Stimulated activated CD4-positive, alpha-beta T cell treated with anti-CD3 and anti-CD28 coated beads, Interleukin-12 subunit alpha, Interleukin-12 subunit beta, amount 100 ng/mL, for 24 hours (primary cell): ENCODE results near the gene DGUOK.

ENCODE experiments used
- DNase-seq, 2 experiments: peaks; one replicate each; pipeline ENCODE4 v3.0.0-alpha.2; 2020; ENCODE audit warnings: low read depth in 2 of 2

The DGUOK gene

DNA sequence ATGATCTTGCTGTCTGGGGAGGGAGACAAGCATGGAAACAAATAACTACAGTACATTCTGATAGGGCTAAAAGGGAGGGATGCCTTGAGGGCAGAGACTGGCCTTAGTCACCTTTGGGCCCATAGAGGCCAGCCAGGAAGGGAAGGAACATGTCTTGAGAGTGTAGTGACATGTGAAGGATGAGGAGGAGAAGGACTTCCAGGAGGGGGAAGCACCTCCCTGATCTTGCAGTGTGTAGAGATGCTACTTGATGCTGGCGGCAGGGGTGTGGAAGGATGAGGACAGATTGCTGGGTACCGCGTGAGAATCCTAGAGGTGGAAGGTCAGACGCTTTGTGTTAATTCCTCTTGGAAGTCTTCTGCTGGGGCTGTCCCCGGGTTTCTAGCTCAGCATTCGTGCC, 71.1 kb downstream of the DGUOK start:
- no peak for DNase-seq

DNA sequence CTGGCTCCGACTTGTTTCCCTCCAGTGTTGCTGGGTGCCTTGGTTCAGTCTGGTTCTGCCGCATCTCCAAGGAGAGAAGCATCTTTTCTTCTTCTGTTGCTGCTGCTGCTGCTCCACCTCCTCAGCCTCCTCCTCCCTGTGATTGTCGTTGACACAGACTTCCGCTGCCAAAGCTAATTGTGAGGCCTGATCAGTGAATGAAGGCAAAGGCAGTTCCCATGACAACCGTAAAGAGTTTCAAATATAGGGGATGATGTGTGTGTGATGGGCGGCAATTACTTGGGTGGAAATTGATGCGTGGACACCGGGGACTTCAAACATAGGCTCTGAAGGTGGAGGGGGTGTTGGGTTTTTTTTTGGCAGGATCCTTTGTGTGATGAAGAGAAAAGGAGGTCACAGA, 71.8 kb downstream of the DGUOK start:
- no peak for DNase-seq

DNA sequence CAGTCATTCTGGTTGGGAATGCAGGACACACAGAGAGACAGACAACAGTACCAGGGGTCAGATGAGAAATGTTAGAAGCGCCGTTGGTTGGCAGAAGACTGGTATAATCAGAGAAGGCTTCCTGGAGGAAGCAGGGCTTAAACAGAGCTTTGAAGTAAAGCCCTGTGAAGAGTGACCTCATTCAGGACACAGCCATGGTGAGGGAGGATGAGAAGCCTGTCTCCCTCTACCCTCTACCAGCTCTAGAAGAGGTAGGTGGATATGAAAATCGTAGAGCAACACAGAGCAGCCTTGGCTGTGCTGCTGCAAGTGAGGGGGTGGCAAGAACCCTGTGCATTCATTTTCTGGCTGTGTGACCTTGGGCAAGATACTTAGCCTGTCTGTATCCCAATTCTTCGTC, 72.3 kb downstream of the DGUOK start:
- DNase-seq = no peak

DNA sequence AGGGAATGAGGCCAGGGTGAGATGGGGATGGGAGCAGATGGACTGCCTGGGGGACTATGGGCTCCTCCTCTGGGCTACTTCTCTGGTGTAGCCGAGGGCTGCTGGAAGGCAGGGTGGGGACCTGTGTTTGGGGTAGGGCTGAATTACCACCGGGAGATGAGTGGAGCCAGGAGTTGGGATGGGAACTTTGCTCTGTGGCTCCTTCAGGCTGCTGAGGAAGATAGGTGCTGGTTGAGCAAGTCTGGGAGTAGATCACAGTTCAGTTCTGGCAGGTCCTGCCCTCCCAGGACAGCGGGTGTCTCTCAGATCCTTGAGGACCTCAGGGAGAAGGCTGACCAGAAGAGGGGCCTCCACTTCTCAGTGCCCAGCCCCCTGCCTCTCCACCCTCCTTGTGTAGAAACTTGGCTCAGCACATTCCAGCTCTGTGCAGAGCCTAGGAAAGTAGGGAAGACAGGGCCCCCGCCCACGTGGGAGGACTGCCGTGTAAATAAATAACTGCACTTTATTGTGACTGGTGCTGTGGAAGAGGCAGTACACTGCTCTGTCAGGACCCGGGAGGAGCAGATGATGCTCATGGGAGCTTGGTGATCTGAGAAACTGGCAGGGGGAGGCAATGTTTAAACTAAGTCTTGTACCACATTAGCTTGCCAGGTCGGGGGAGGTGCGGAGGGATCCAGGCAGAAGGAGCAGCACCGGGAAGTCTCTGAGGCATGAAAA, 73.4 kb downstream of the DGUOK start:
- no peak for DNase-seq

DNA sequence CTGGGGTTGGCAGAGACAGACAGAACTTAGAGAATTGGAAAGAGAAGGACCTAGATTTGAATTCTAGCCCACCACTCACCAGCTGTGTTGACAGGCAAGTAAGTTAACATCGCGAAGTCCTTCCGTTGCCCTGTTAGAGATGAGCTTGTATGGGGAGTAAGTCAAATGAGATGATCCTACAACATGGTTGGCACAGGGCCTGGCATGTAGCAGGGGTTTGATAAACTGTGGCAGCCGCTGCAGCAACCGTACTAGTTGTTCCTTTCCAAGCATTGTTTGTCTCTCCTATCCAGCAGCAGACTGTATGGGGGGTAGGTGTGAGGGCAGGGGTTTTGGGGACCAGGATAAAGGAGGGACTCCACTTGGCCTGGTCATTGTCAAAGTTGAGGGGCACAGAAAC, 74.0 kb downstream of the DGUOK start:
- DNase-seq = no peak

DNA sequence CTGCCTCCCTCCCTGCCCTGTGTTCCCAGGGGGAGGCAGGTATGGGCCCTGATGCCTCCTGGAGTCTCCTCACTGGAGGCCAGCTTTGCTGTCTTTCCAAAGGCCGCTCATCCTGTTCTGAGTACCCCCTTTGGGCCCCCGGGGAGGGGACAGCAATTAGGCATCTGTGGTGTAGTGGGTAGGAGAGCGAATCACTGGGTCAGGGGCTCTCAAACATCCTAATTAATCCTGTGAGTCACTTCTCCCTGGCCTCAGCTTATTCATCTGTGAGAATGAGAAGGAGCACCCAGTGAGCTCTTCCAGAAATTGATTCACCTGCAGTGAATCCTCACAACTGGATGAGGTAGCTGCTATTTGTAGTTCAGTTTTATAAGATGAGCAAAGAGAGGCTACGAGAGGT, 74.4 kb downstream of the DGUOK start:
- DNase-seq = no peak

DNA sequence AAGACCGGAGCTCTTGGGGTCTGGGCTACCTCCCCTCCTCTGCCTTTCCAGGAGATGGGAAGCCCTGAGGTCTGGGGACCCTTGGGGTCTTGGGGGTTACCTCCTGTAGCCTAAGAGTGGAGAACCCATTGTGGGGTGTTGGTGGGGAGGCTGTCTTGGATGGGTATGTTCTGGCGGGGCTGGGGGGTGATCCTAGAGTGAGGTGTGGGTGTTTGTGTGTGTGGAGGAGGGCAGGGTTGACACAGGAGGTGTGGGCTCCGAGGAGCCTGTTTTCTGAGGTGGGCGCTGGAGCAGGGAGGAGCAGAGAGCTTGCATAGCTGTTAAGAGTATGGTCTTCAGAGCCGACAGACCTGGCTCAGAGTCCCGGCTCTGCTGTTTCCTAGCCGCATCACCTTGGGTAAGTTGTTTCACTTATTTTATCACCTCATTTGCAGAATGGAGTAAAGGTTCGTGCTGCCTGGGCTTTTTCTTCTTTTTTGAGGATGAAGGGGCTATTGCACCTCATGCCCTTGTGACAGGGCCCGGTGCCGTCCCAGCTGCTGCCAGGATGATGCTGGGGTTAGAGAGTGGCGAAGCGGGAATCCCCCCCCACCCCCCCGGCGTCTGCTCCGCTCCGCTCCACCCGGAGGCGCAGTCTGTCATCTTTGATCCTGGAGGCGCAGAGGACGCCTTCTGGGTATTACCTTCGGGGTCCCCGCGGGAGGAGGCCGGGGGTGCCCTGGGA, 75.3 kb downstream of the DGUOK start:
- DNase-seq = no peak

DNA sequence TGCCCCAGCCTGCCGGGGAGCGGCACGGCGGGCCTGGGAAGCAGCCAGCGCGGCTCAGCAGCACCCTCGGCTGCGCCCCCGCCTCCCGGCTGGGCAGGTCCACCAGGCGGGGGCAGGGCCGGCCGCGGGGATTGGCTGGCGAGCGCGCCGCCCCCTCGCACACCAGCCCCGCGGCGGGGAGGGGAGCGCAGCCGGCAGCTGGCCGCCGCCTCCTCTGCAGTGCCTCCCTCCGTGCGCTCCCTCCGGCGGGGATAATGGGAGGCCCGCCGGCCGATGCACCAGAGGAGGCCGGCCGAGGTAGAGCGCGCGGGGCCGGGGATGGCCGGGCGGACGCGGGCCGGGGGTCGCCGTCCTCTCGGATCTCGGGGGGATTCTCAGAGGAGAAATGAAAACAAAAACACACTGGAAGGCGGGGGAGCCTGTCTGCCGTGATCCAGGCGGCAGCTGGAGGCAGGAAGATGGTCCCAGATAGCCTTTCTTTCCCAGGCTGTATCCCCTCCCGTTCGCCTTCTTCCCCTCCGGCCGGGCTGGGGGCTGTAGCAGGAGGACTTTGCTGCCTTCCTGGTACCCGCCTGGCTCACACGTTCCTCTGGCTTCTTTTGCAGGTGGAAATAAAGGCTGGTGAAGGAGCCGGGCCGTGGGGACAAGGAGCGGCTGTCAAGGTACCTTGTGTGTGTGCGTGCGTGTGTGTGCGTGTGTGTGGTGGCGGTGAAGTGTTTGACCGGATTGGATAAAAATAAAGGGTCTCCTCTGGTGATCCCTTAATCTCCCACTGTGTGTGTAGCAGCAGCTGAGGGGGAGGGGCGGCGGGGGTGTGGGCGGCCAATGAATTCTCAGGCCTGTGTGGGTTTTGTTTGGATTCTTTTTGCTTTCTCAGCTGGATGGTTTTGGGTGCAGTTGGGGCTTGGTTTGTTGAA, 76.1 kb downstream of the DGUOK start:
- peak; percentile 56 to 64 for DNase-seq

DNA sequence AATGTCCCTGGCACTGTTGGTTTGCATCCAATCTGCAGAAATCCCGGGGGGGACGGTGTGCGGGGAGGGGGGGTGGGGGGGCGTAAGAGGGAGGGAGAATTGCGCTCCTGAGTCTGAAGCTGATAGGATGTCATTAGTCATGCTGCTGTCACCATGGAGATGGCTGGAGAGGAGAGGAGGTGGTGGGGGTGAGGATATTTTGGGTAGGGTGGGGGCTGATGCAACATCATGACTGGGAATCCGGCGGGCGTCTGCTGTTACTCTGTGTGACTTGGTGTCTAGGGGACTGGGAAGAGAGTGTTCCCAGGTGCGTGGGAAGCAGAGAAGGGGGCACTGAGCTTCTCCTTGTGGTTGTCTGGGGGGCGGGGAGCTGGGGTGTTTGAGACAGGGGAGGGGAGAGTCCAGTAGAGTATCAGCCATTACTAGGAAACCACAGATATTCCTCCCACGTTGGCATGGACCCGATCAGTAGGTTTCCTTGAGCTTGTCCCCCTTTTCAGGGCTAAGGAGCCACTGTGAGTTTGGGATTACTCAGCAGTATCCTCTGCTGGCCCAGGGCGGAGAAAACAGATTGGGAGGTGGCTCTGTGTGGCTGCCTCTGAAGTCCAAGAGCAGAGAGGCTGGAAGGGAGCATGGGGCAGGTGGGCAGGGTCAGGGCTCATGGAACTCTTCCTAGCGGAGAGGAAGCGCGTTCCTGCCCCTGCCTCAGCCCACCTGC, 77.0 kb downstream of the DGUOK start:
- no peak for DNase-seq

DNA sequence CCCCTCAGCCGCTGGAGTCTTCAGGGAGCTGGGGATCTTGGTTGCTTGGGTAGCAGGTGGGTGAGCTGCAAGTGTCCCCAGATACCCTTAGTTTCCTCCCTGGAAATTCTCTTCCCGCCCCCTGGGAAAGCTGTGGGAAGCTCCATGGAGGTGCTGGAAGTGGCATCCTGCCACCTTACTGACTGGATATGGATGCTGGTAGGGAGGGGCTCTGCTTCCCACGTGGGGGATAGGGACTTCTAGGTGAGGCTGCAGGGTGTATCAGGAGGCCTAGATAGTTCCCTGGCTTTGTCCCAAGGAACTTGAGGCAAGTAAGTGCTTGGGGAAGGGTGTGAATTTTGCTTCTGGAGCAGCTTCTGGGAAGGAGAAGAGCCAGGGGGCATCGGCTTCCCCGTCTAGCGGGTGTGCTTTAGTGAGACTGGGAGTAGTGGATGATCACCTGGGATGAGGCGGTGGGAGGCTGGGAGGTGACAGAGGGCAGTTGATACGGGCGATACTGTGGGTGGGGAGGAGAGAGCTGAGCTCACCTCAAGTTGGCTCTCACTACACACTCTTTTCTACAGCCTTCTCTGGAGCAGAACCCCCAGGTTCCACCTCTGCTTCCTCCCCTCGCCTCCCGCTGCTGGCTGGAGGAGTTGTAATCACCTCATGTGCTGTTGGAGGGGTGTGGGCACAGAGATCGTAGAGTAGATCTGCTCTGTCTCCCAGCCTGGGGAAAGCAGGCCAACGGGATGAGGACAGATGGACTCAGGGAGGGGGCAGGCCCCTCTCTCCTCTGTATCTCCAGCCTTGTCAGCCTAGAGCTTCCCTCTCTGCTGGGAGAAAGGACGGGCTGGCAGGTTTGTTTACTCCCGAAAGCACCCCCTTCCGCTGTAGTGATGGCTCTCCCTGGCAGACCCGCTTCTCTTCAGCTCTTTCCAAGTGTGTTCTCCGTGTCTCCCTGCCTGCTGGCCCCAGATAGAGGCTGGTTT, 77.8 kb downstream of the DGUOK start:
- DNase-seq = no peak

DNA sequence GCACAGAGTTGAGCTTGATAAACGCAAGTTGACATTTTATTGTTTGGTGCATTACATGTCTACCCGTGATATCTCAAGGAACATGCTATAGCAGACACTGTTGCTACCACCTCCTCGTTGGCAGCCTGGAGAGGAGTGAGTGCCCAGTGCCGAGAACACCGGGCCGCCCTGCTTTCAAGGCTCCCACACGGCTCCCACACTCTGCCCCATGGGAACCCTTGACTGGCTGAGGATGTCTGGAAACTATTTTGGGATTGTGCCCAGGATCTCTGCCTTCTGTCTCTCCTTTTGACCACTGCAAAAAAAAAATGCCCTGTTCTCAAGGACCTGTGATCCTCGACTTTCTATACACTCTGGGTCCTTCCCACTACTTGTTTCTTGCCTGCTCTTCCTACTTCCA, 79.1 kb downstream of the DGUOK start:
- DNase-seq = no peak

DNA sequence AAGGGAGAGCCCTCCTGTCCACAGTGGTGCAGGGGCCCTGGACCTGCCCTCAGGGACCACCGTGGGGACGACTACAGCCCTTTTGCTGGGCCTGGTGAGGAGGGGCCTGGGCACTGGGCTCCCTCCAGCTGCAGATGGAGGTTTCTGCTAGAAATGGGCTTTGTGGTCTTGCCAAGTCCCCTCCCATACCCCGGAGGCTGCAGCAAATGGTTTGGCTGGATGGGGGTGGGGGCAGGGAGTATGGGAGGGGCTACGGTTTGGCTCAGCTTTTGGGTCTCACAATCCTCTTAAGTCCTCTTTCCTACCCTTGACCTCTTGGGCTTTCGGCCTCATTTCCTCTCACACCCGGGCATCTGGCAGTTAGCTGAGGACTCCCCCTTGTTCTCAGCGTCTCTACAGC, 79.8 kb downstream of the DGUOK start:
- no peak for DNase-seq

DNA sequence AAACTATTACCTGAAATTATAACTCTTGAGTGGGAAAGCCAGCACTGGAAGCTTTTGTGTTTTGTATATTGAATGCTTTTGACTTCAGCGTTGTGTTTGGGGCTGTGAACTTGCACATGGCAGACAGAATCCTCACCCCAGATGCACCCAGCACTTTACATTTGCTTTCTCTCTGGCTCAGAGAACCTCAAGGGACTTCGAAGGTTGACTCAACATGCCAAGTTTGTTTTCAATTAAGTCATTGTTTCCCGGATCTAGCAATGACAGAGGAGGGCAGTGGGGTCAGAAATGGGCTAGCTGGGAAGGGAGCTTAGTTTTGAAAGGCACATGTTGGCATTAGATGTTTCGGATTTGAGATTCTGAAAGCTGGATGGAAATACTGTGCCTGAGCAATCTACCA, 80.4 kb downstream of the DGUOK start:
- DNase-seq = no peak

DNA sequence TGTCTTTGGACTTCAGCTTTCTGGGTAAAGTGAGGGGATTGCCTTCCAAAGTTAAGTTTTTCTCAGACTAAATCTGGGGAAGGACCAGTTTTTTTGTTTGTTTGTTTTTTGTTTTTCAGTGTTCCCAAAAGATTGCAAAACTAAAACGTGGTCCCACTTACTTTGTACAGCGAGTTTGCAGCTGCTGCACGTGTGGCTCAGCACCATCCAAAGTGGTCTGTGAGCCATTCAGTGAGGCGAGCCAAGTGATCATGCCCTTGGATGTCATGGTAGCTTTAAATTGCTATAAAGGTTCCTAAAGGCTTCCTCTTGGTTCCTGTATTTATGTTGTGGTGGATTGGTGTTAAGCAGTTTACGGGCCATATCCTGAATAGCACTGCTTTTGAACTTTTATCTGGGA, 81.0 kb downstream of the DGUOK start:
- no peak for DNase-seq
